Lung (tissue), 12 donors: Measurements from ENCODE around the gene HBD. TPM values are rescaled to one million over a fixed set of nuclear protein-coding genes. Genes with fewer than 3 reads are reported as not detected.

Experiments used
- ATAC-seq: fragments of 200-7000 bp; cut with Tn5 transposase; one replicate; pipeline ENCODE4 v1.9.1; 2020; ENCODE audit warnings: moderate number of reproducible peaks; ENCODE audit not compliant: insufficient read depth, low FRiP score
- DNase-seq, 3 donors: peaks; one replicate each; pipeline ENCODE4 v3.0.0-alpha.2; 2013 to 2017
- H3K27ac ChIP-seq, 2 donors: one replicate each; pipeline ENCODE4 v1.5.1; 2013; ENCODE audit warnings: mild to moderate bottlenecking in 2 of 2, moderate library complexity in 2 of 2, control low read depth in 1 of 2, inconsistent platforms in 1 of 2, low read depth in 1 of 2, low read length in 1 of 2
- H3K27me3 ChIP-seq, 3 donors: one replicate each; pipeline ENCODE4 v1.5.1; 2013; ENCODE audit warnings: low read length in 2 of 3; ENCODE audit not compliant: control insufficient read depth in 3 of 3, insufficient read depth in 3 of 3
- H3K36me3 ChIP-seq, 4 donors: one replicate each; pipeline ENCODE4 v1.5.1; 2013; ENCODE audit warnings: low read length in 4 of 4, mild to moderate bottlenecking in 1 of 4, moderate library complexity in 1 of 4; ENCODE audit not compliant: control insufficient read depth in 4 of 4, insufficient read depth in 4 of 4
- H3K4me1 ChIP-seq, 5 donors: one replicate each; pipeline ENCODE4 v1.5.1; 2013; ENCODE audit warnings: low read length in 5 of 5, mild to moderate bottlenecking in 2 of 5, moderate library complexity in 1 of 5; ENCODE audit not compliant: control insufficient read depth in 5 of 5, insufficient read depth in 5 of 5
- H3K4me3 ChIP-seq: one replicate; pipeline ENCODE4 v1.5.1; 2013; ENCODE audit warnings: mild to moderate bottlenecking, control low read depth, moderate library complexity
- H3K9ac ChIP-seq, 2 donors: one replicate each; pipeline ENCODE4 v1.5.1; 2013; ENCODE audit warnings: low read length in 2 of 2, control low read depth in 1 of 2; ENCODE audit not compliant: insufficient read depth in 1 of 2
- H3K9me3 ChIP-seq, 4 donors: one replicate each; pipeline ENCODE4 v1.5.1; 2013; ENCODE audit warnings: low read length in 3 of 4, mild to moderate bottlenecking in 1 of 4, moderate library complexity in 1 of 4; ENCODE audit not compliant: control insufficient read depth in 4 of 4, insufficient read depth in 3 of 4
- CTCF ChIP-seq: IDR thresholded peaks from 2 replicates; pipeline ENCODE4 v1.5.1; 2012; ENCODE audit warnings: mild to moderate bottlenecking; ENCODE audit errors: control extremely low read depth, extremely low read depth
- WGBS, 2 donors: extraction: QIAGEN DNeasy Blood & Tissue Kit; methylation state at CpG; one replicate each; pipeline ENCODE4 v1.1.7; 2013; 5-methylcytosine and 5-hydroxymethylcytosine counted together
- polyA plus RNA-seq, 2 donors: library from polyadenylated mRNA; stranded (reverse); fragments of 200-250 nt; gene quantifications; one replicate each; pipeline ENCODE4 v1.2.1, GENCODE V29; 2013
- total RNA-seq, 2 donors: library from RNA; depleted of rRNA in 1 of 2; stranded (reverse); fragments of >200 nt in 1 of 2; gene quantifications; one replicate each; pipeline ENCODE4 v1.2.1, GENCODE V29; 2014 to 2021
- donor health status: control.
- donor health status: control.
- donor health status: Bipolar disorder and iron deficiency.
- donor health status: healthy.
- donor health status: DM: yes; HTN: yes; CAD: no.

The HBD gene
- total and polyA plus RNA-seq, 4 donors, result 0.24 to 1.1 (median 0.66) TPM; not detected in 1

GRCh38 chr11:5232176-5232575 lies 2.1 kb downstream of the HBD start:
- Histone ChIP-seq H3K36me3 (no peaks in the 10 kb centered on the region), H3K27ac (no peak overlapping the region), H3K27me3 (no peaks in the 10 kb centered on the region), H3K9ac (no peak overlapping the region), H3K4me1 (no peaks in the 10 kb centered on the region), H3K4me3 (no peak overlapping the region), H3K9me3 (no peaks in the 10 kb centered on the region)
- no peak for ATAC-seq
- WGBS, 2 donors, result 61 to 65% methylated on average over 3 of the region's 3 CpGs
- DNase-seq, result no peak
- no peak for TF ChIP-seq CTCF

GRCh38 chr11:5231111-5231510 lies 3.2 kb downstream of the HBD start:
- H3K4me1 ChIP-seq, result no peaks in the 10 kb centered on the region
- no peak for TF ChIP-seq CTCF
- WGBS, 2 donors, result 87 to 88% methylated on average over 2 of the region's 2 CpGs

GRCh38 chr11:5230266-5230665 lies 4.0 kb downstream of the HBD start:
- ATAC-seq (no peak), DNase-seq (no peak)
- no peaks in the 10 kb centered on the region for H3K9me3 ChIP-seq
- no peak overlapping the region for H3K27ac ChIP-seq
- TF ChIP-seq CTCF, result no peak
- H3K9ac ChIP-seq, result no peak overlapping the region
- no peaks in the 10 kb centered on the region for H3K27me3 ChIP-seq
- 92% methylated on average over 1 of the region's 1 CpG for WGBS, 2 donors
- H3K36me3 ChIP-seq, result no peaks in the 10 kb centered on the region
- H3K4me1 ChIP-seq, result no peaks in the 10 kb centered on the region
- no peak overlapping the region for H3K4me3 ChIP-seq

More at GRCh38 chr11:5231111-5231510, 3.2 kb downstream of the HBD start:
- Histone ChIP-seq H3K36me3 (no peaks in the 10 kb centered on the region), H3K9ac (no peak overlapping the region), H3K27ac (no peak overlapping the region), H3K27me3 (no peaks in the 10 kb centered on the region), H3K4me3 (no peak overlapping the region), H3K9me3 (no peaks in the 10 kb centered on the region)
- DNase-seq (no peak), ATAC-seq (no peak)

- Histone ChIP-seq H3K4me3 (no peak overlapping the region), H3K9ac (no peak overlapping the region), H3K9me3 (no peaks in the 10 kb centered on the region), H3K36me3 (no peaks in the 10 kb centered on the region), H3K4me1 (no peaks in the 10 kb centered on the region), H3K27ac (no peak overlapping the region), H3K27me3 (no peaks in the 10 kb centered on the region)
- DNase-seq, result no peak
- 81 to 88% methylated on average over 2 of the region's 2 CpGs for WGBS, 2 donors
- no peak for ATAC-seq
- TF ChIP-seq CTCF, result no peak
These were observed 4.5 kb downstream of the HBD start for GRCh38 chr11:5229796-5230195.
